ENCODE results near the gene GAD2. TPM values are rescaled to one million over a fixed set of nuclear protein-coding genes. Genes with fewer than 3 reads are reported as not detected.

The GAD2 gene
- total RNA-seq, 2 donors from 2014 or later: 0.15 TPM; not detected in 1

- Mint-ChIP-seq H3K4me3 (no peak overlapping the region), H3K27ac (no peak overlapping the region), H3K36me3 (ENCODE audit: low read depth) (peaks cover 2% of the 10 kb centered on the region), H3K4me1 (peaks cover 41% of the 10 kb centered on the region), H3K9me3 (no peaks in the 10 kb centered on the region), H3K27me3 (ENCODE audit: insufficient read depth) (no peaks in the 10 kb centered on the region)
- H3K9ac ChIP-seq (ENCODE audit: extremely low read depth, low read length, poor library complexity, severe bottlenecking): no peak overlapping the region
- H3K27ac ChIP-seq (ENCODE audit: low read depth, low read length): no peak overlapping the region
- DNase-seq: peak; percentile 65
- H3K4me3 ChIP-seq (ENCODE audit: low read length): no peak overlapping the region
- no peak for TF ChIP-seq CTCF (conservative IDR thresholded peaks at IDR 0.05)
- no peaks in the 10 kb centered on the region for H3K9me3 ChIP-seq (ENCODE audit: control insufficient read depth, low read length)
- peaks cover 78% of the 10 kb centered on the region for H3K27me3 ChIP-seq (ENCODE audit: control insufficient read depth, insufficient read depth, low read length, poor library complexity, severe bottlenecking)
- H3K4me1 ChIP-seq (ENCODE audit: control insufficient read depth, insufficient read depth, low read length): peaks cover 16% of the 10 kb centered on the region
- 84 to 87% methylated on average over 10 to 11 of the region's 11 CpGs for WGBS, 2 experiments (ENCODE audit: insufficient coverage in 1 of 2, insufficient read length in 1 of 2)
- H3K36me3 ChIP-seq (ENCODE audit: control insufficient read depth, insufficient read depth, low read length): no peaks in the 10 kb centered on the region
Observed at GRCh38 chr10:26213157-26213800, 3.3 kb upstream of the GAD2 start.

- Histone ChIP-seq H3K27ac (ENCODE audit: low read depth, low read length) (no peak overlapping the region), H3K27me3 (ENCODE audit: control insufficient read depth, insufficient read depth, low read length, poor library complexity, severe bottlenecking) (peaks cover 86% of the 10 kb centered on the region), H3K4me1 (ENCODE audit: control insufficient read depth, insufficient read depth, low read length) (peaks cover 16% of the 10 kb centered on the region), H3K9me3 (ENCODE audit: control insufficient read depth, low read length) (no peaks in the 10 kb centered on the region), H3K36me3 (ENCODE audit: control insufficient read depth, insufficient read depth, low read length) (no peaks in the 10 kb centered on the region), H3K9ac (ENCODE audit: extremely low read depth, low read length, poor library complexity, severe bottlenecking) (no peak overlapping the region), H3K4me3 (ENCODE audit: low read length) (no peak overlapping the region)
- Mint-ChIP-seq H3K27ac (no peak overlapping the region), H3K36me3 (ENCODE audit: low read depth) (peaks cover 2% of the 10 kb centered on the region), H3K4me3 (no peak overlapping the region), H3K9me3 (no peaks in the 10 kb centered on the region), H3K4me1 (peaks cover 41% of the 10 kb centered on the region), H3K27me3 (ENCODE audit: insufficient read depth) (no peaks in the 10 kb centered on the region)
- TF ChIP-seq CTCF (conservative IDR thresholded peaks at IDR 0.05): no peak
- WGBS, 2 experiments (ENCODE audit: insufficient coverage in 1 of 2, insufficient read length in 1 of 2): 28% methylated on average over 7 of the region's 7 CpGs; no CpG with 5 or more reads in 1 of the 2 experiments
- DNase-seq: peak; percentile 85
Observed at GRCh38 chr10:26214004-26214403, 2.6 kb upstream of the GAD2 start.

- Histone ChIP-seq H3K9me3 (ENCODE audit: control insufficient read depth, low read length) (no peaks in the 10 kb centered on the region), H3K4me3 (ENCODE audit: low read length) (peak overlapping the region; percentile 77), H3K36me3 (ENCODE audit: control insufficient read depth, insufficient read depth, low read length) (no peaks in the 10 kb centered on the region), H3K4me1 (ENCODE audit: control insufficient read depth, insufficient read depth, low read length) (peaks cover 16% of the 10 kb centered on the region), H3K9ac (ENCODE audit: extremely low read depth, low read length, poor library complexity, severe bottlenecking) (no peak overlapping the region), H3K27me3 (ENCODE audit: control insufficient read depth, insufficient read depth, low read length, poor library complexity, severe bottlenecking) (peaks cover 93% of the 10 kb centered on the region), H3K27ac (ENCODE audit: low read depth, low read length) (no peak overlapping the region)
- Mint-ChIP-seq H3K9me3 (no peaks in the 10 kb centered on the region), H3K36me3 (ENCODE audit: low read depth) (peaks cover 2% of the 10 kb centered on the region), H3K4me3 (peak overlapping the region; percentile 54), H3K4me1 (peaks cover 41% of the 10 kb centered on the region), H3K27me3 (ENCODE audit: insufficient read depth) (no peaks in the 10 kb centered on the region), H3K27ac (no peak overlapping the region)
- peak; percentile 75 for DNase-seq
- WGBS, 2 experiments (ENCODE audit: insufficient coverage in 1 of 2, insufficient read length in 1 of 2): 18 to 23% methylated on average over 17 to 34 of the region's 34 CpGs
- no peak for TF ChIP-seq CTCF (conservative IDR thresholded peaks at IDR 0.05)
Observed at GRCh38 chr10:26214551-26215395, 1.8 kb upstream of the GAD2 start.

All from endodermal cell (in vitro differentiated cells).